Endothelial cell of umbilical vein (primary cell): ENCODE data around the gene SLFN13. TPM values are rescaled to one million over a fixed set of nuclear protein-coding genes. Genes with fewer than 3 reads are reported as not detected.
"Not testable (repeated sequence)": the region's sequence is repeated elsewhere in the genome, so short reads cannot be mapped to it uniquely, and the experiment has no call there.

Experiments
- BruUV-seq: library from RNA; stranded (reverse); fragments of 400-500 nt; replicated peaks from 2 replicates; lab custom pipeline; 2021; lab: Mats Ljungman, UMichigan
- CTCF ChIA-PET: fragments of 300-600, 350-600 bp; sonication (Branson Sonifier 250); formaldehyde crosslinking; loops from one replicate; lab custom pipeline; 2021; ENCODE audit warnings: antibody characterized with exemption, inconsistent platforms; lab: Charles Lee
- POLR2A ChIA-PET: fragments of 300-600, 350-600 bp; sonication (Branson Sonifier 250); formaldehyde crosslinking; loops from one replicate; lab custom pipeline; 2021; ENCODE audit warnings: antibody characterized with exemption, inconsistent platforms; lab: Charles Lee
- DNase-seq: peaks from one replicate; pipeline ENCODE4 v3.0.0-alpha.2; 2011; ENCODE audit warnings: low read depth, low spot score
- FAIRE-seq: peaks from 2 replicates; lab custom pipeline; 2011; peaks lifted over from hg19 to GRCh38; lab: Jason Lieb, UNC
- H2AFZ ChIP-seq: 2 replicates; pipeline ENCODE4 v1.6.0; 2012; ENCODE audit warnings: low read depth, low read length, control low read depth, inconsistent platforms
- H3K27ac ChIP-seq: 2 replicates; pipeline ENCODE4 v1.5.1; 2011; ENCODE audit warnings: low read depth, mild to moderate bottlenecking, control low read depth, low read length, moderate library complexity; ENCODE audit not compliant: insufficient read depth
- H3K27me3 ChIP-seq, 2 experiments: 2 replicates each; pipeline versions ENCODE4 v1.6.0 to v1.6.1; 2011; ENCODE audit warnings: low read length in 2 of 2, mixed read lengths in 1 of 2; ENCODE audit not compliant: control insufficient read depth in 2 of 2, insufficient read depth in 2 of 2
- H3K36me3 ChIP-seq, 2 experiments: 2 replicates in 1 of 2; 3 replicates in 1 of 2; pipeline ENCODE4 v1.5.1; 2011; ENCODE audit warnings: low read length in 2 of 2, mild to moderate bottlenecking in 1 of 2, moderate library complexity in 1 of 2; ENCODE audit not compliant: control insufficient read depth in 2 of 2, insufficient read depth in 2 of 2; ENCODE audit errors: extremely low read depth in 1 of 2
- H3K4me1 ChIP-seq: 3 replicates; pipeline ENCODE4 v1.5.1; 2011; ENCODE audit warnings: mild to moderate bottlenecking, low read length; ENCODE audit not compliant: control insufficient read depth, insufficient read depth; ENCODE audit errors: extremely low read depth
- H3K4me2 ChIP-seq: 2 replicates; pipeline ENCODE4 v1.6.1; 2011; ENCODE audit warnings: low read length, control low read depth, mixed read lengths; ENCODE audit not compliant: insufficient read depth
- H3K4me3 ChIP-seq, 3 experiments: fragments of 200-600 bp in 1 of 3; sonication (generic), shearing (Covaris generic) in 1 of 3; replicated peaks in 1 of 3; 2 replicates each; pipeline ENCODE4 v1.5.1; 2011 to 2016; ENCODE audit warnings: control low read depth in 3 of 3, low read length in 3 of 3, mild to moderate bottlenecking in 2 of 3, inconsistent platforms in 1 of 3, low read depth in 1 of 3, moderate library complexity in 1 of 3; ENCODE audit not compliant: insufficient read depth in 1 of 3
- H3K79me2 ChIP-seq: 2 replicates; pipeline ENCODE4 v1.6.0; 2012; ENCODE audit warnings: low read length, inconsistent platforms; ENCODE audit not compliant: control insufficient read depth, insufficient read depth
- H3K9ac ChIP-seq: replicated peaks from 2 replicates; pipeline ENCODE3; 2011; ENCODE audit warnings: low read length, control low read depth; ENCODE audit not compliant: insufficient read depth; ENCODE audit errors: extremely low read depth
- H3K9me1 ChIP-seq: replicated peaks from 3 replicates; pipeline ENCODE4 v1.6.0; 2011; ENCODE audit warnings: mild to moderate bottlenecking, low read length; ENCODE audit not compliant: control insufficient read depth, insufficient read depth; ENCODE audit errors: extremely low read depth
- H3K9me3 ChIP-seq: replicated peaks from 2 replicates; pipeline ENCODE4 v1.5.1; 2012; ENCODE audit warnings: low read length, inconsistent platforms; ENCODE audit not compliant: control insufficient read depth, insufficient read depth
- H4K20me1 ChIP-seq: replicated peaks from 2 replicates; pipeline ENCODE3; 2011; ENCODE audit warnings: mild to moderate bottlenecking, low read length; ENCODE audit not compliant: control insufficient read depth, insufficient read depth; ENCODE audit errors: extremely low read depth
- CTCF ChIP-seq, 2 donors: IDR thresholded peaks; 1 replicate in 1 of 2; 2 replicates in 1 of 2; pipeline ENCODE4 v1.5.1; 2011; ENCODE audit warnings: low read length in 2 of 2, mild to moderate bottlenecking in 2 of 2, moderate library complexity in 2 of 2, control low read depth in 1 of 2, inconsistent platforms in 1 of 2, low read depth in 1 of 2; ENCODE audit not compliant: insufficient read depth in 1 of 2; ENCODE audit errors: extremely low read depth in 1 of 2
- EZH2 ChIP-seq: IDR thresholded peaks from 2 replicates; pipeline ENCODE4 v1.6.1; 2012; ENCODE audit warnings: borderline replicate concordance, low read depth, mild to moderate bottlenecking, moderate library complexity, low read length, inconsistent platforms; ENCODE audit not compliant: severe bottlenecking
- GATA2 ChIP-seq: IDR thresholded peaks from 2 replicates; pipeline ENCODE4 v1.7.0; 2011; ENCODE audit warnings: low read depth, mild to moderate bottlenecking, moderate library complexity, mixed read lengths, low read length; ENCODE audit not compliant: insufficient read length, insufficient read depth
- JUN ChIP-seq: IDR thresholded peaks from 2 replicates; pipeline ENCODE4 v1.6.1; 2011; ENCODE audit warnings: borderline replicate concordance, low read depth; ENCODE audit not compliant: insufficient read length, insufficient read depth
- MAX ChIP-seq: IDR thresholded peaks from 2 replicates; pipeline ENCODE4 v1.6.1; 2011; ENCODE audit not compliant: insufficient read depth, insufficient read length
- MYC ChIP-seq: IDR thresholded peaks from one replicate; pipeline ENCODE4 v1.6.1; 2011; ENCODE audit warnings: mild to moderate bottlenecking, low read depth, low read length
- POLR2AphosphoS5 ChIP-seq: IDR thresholded peaks from 2 replicates; pipeline ENCODE4 v1.6.1; 2012; ENCODE audit warnings: low read depth, mild to moderate bottlenecking, control low read depth, low read length, moderate library complexity; ENCODE audit not compliant: insufficient read depth
- dilution Hi-C: fragments of 300-500 bp; cut with MboI; formaldehyde crosslinking; loops from one replicate; pipeline ENCODE4 v1.15.0; 2019; ENCODE audit warnings: low sequenced_read_pairs; ENCODE audit not compliant: extremely low pct_ligation_motif_present
- intact Hi-C: fragments of 100-400 bp; cut with micrococcal nuclease; formaldehyde crosslinking; loops from one replicate; pipeline ENCODE4 v1.10.0; 2022
- polyA plus RNA-seq, 4 experiments: library from polyadenylated mRNA; depleted of rRNA in 3 of 4; stranded (reverse) in 3 of 4; unstranded in 1 of 4; fragments of >200 nt; gene quantifications; 2 replicates each; pipeline versions ENCODE4 v1.2.1 to v1.2.3, GENCODE V29; 2011 to 2012; ENCODE audit warnings: missing spikeins in 1 of 4
- total RNA-seq: library from RNA; stranded (reverse); gene quantifications from 2 replicates; pipeline ENCODE4 v1.2.3, GENCODE V29; 2021

SLFN13 gene
- total and polyA plus RNA-seq, 2 donors (not counting 3 experiments of a cell fraction or from before 2014, with no cell fraction given) = 2.3 to 13.7 TPM

DNA sequence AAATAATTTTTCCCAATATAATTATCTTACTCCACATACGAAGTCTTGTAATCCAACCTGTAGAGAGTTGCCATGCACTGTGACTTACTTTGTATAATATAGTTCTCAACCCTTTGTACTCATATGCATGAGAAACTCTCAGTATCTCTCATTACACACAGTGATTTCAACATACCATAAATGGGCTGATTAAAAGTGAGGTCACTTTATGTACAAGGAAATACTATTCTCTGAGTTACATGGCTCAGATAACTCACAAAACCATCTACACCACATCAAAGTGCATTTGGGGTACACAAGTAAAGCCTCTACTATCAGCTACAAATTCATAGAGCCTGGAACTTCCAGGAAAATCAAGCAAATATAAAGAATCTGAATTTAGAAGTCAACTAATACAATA, 44.2 kb downstream of the SLFN13 start:
- TF ChIP-seq MAX = no peak
- no peak for TF ChIP-seq GATA2
- TF ChIP-seq POLR2AphosphoS5 = no peak
- TF ChIP-seq MYC = no peak
- TF ChIP-seq CTCF (IDR thresholded peaks at IDR 0.05; ENCODE audit: extremely low read depth in 1 of 2, insufficient read depth in 1 of 2, low read depth in 1 of 2, low read length in 2 of 2) = no peak
- no peak for TF ChIP-seq JUN
- no peak for TF ChIP-seq EZH2
- DNase-seq (no peak), FAIRE-seq (no peak)
- no peaks in the 10 kb centered on the region for H3K4me1 ChIP-seq
- H3K36me3 ChIP-seq = peaks cover 6% of the 10 kb centered on the region in 2 experiments
- H3K9me1 ChIP-seq = no peaks in the 10 kb centered on the region
- no peak overlapping the region for H3K4me2 ChIP-seq
- POLR2A ChIA-PET = no interaction called here
- no peaks in the 10 kb centered on the region for H3K9me3 ChIP-seq
- no TSS peak for BruUV-seq
- H3K9ac ChIP-seq = no peak overlapping the region
- CTCF ChIA-PET = interaction anchor here (1.5 kb wide), 1 partner anchor 15 kb away, joined by 3 read pairs; no protein-coding TSS in a partner anchor
- H4K20me1 ChIP-seq = no peaks in the 10 kb centered on the region
- H3K27me3 ChIP-seq = no peaks in the 10 kb centered on the region
- dilution Hi-C loops = no loop called here
- intact Hi-C loops = no loop called here
- no peaks in the 10 kb centered on the region for H3K79me2 ChIP-seq
- no peak overlapping the region for H3K27ac ChIP-seq
- no peak overlapping the region for H3K4me3 ChIP-seq
- H2AFZ ChIP-seq = no peak overlapping the region

DNA sequence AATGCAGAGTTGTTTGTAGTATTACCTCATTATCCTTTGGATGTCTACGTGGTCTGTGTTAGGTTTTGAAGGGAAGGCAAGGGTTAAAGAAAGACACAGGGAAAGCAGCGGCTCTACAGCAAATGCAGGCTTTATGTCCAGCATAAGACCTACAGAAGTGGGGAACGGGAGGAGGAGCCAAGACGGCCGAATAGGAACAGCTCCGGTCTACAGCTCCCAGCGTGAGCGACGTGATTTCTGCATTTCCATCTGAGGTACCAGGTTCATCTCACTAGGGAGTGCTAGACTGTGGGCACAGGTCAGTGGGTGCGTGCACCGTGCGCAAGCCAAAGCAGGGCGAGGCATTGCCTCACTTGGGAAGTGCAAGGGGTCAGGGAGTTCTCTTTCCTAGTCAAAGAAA, 54.8 kb downstream of the SLFN13 start:
- H3K9me1 ChIP-seq, intact Hi-C loops, H3K27ac ChIP-seq, H3K4me2 ChIP-seq, H3K36me3 ChIP-seq, H3K9ac ChIP-seq, H3K4me1 ChIP-seq, H3K4me3 ChIP-seq, H3K9me3 ChIP-seq, FAIRE-seq, H3K27me3 ChIP-seq, BruUV-seq, H4K20me1 ChIP-seq, H2AFZ ChIP-seq, H3K79me2 ChIP-seq, DNase-seq, POLR2A ChIA-PET, dilution Hi-C loops, CTCF ChIA-PET: not testable (repeated sequence)
